HG03135 (cell line): ENCODE data around the gene LEKR1.
"Not testable (repeated sequence)": the region's sequence is repeated elsewhere in the genome, so short reads cannot be mapped to it uniquely, and the experiment has no call there.

Source experiments
- ATAC-seq: cut with Tn5 transposase; IDR thresholded peaks from one replicate; pipeline ENCODE4 v1.9.1; 2021; ENCODE audit warnings: mild to moderate bottlenecking, moderate library complexity; ENCODE audit not compliant: unreplicated experiment

Gene LEKR1

GRCh38 chr3:156897851-156898250 lies 71.7 kb downstream of the LEKR1 start:
- not testable (repeated sequence) for ATAC-seq

- ATAC-seq = no peak
Measured at GRCh38 chr3:156898296-156898880, 72.2 kb downstream of the LEKR1 start.

- no peak for ATAC-seq
Measured at GRCh38 chr3:156899951-156900350, 73.8 kb downstream of the LEKR1 start.

GRCh38 chr3:156902916-156903315 lies 76.8 kb downstream of the LEKR1 start:
- ATAC-seq = no peak

- ATAC-seq = no peak
Measured at GRCh38 chr3:156906275-156906674, 80.1 kb downstream of the LEKR1 start.

- no peak for ATAC-seq
Measured at GRCh38 chr3:156908398-156908797, 82.2 kb downstream of the LEKR1 start.

DNA sequence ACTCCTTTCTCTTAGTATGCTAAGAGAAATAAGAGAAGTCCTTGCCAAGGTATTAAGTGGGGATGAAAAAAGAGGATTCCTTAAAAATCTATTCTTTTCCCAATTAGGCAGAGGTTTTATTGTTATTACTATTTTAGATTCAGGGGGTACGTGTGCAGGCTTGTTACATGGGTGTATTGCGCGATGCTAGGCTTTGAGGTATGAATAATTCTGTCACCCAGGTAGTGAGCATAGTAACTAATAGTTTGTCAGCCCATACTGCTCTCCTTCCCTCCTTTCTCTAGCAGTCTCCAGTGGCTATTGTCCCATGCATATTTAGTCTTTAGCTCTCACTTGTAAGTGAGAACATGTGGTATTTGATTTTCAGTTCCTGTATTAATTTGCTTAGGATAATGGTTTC lies 83.9 kb downstream of the LEKR1 start:
- no peak for ATAC-seq

GRCh38 chr3:156910831-156911230 lies 84.7 kb downstream of the LEKR1 start:
- ATAC-seq = not testable (repeated sequence)

GRCh38 chr3:156914300-156914699 lies 88.1 kb downstream of the LEKR1 start:
- not testable (repeated sequence) for ATAC-seq

DNA sequence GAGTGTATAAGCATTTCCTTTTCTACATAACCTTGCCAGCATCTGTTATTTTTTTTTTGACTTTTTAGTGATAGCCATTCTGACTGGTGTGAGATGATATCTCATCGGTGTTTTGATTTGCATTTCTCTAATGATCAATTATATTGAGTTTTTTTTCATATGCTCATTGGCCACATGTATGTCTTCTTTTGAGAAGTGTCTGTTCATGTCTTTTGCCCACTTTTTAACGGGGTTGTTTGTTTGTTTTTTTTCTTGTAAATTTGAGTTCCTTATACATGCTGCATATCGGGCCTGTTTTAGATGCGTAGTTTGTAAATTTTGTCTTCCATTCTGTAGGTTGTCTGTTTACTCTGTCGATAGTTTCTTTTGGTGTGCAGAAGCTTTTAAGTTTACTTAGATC lies 89.2 kb downstream of the LEKR1 start:
- no peak for ATAC-seq

GRCh38 chr3:156918746-156919145 lies 92.6 kb downstream of the LEKR1 start:
- ATAC-seq = no peak

DNA sequence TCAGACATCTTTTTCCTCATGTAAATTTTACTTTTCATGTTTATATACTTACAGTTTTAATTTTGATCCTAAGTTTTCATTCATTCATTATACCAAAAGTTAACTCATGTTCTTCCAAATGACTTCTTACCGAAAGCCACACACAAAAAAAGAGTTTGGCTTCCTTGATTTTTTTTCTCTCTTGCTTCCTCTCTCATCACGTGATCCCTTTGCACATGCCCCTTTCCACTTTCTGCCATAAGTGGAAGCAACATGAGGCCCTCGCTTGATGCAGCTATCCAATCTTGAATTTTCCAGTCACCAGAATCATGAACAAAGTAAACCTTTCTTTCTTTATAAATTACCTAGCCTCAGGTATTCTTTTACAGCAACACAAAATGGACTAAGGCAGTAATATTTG lies 93.7 kb downstream of the LEKR1 start:
- no peak for ATAC-seq

DNA sequence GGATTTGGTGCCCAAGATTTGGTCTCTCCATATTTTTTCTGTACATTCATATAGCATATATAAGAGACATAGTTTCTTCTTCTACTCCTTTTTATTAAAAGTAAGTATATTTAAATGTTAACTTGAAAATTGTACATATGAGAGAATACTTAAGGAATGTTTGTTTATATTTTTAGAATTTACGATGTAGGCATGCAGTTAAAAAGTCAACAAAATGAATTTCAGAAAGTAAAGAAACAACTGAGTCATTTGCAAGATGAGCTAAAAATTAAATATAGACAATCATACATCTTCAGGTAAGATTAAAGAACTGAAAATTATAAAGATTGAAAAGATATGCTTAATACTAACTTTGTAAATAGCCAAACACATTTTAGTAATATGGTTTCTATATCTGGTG lies 94.2 kb downstream of the LEKR1 start:
- no peak for ATAC-seq

GRCh38 chr3:156923349-156923748 lies 97.2 kb downstream of the LEKR1 start:
- no peak for ATAC-seq

GRCh38 chr3:156938724-156939123 lies 112.6 kb downstream of the LEKR1 start:
- no peak for ATAC-seq

DNA sequence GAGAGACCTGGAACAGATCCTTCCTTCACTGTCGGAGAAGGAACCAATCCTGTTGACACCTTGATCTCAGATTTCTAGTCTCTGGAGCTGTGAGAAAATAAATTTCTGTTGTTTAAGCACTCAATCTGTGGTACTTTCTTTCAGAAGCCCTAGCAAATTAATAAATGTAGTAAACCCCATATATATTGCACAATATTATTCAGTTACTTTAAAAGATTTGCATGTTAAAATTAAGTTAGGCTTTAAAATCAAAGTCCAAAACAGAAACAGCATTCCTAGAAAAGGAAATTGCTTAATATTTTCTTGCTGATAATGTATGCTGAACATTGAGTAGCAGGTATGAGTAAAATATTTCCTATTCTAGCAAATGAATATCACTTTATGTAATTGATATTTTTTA lies 113.2 kb downstream of the LEKR1 start:
- no peak for ATAC-seq

DNA sequence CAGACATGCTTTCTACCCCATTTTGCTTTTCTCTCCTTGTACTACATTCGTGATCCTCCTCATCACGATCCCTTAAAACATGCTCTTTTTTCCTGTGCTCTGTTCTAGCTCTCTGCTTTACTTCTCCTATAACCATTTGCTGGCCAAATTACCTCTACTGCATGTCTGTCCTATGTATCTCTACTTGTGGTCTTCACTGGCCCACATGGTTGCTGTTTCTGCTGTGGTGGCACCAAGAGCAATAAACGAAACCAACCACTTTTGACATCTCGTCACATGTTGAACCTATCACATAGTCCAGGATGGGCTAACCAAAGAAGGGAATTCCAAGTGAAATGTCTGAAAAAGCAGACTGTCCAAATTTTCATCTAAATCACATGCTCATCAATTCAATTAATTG lies 115.2 kb downstream of the LEKR1 start:
- ATAC-seq = no peak

DNA sequence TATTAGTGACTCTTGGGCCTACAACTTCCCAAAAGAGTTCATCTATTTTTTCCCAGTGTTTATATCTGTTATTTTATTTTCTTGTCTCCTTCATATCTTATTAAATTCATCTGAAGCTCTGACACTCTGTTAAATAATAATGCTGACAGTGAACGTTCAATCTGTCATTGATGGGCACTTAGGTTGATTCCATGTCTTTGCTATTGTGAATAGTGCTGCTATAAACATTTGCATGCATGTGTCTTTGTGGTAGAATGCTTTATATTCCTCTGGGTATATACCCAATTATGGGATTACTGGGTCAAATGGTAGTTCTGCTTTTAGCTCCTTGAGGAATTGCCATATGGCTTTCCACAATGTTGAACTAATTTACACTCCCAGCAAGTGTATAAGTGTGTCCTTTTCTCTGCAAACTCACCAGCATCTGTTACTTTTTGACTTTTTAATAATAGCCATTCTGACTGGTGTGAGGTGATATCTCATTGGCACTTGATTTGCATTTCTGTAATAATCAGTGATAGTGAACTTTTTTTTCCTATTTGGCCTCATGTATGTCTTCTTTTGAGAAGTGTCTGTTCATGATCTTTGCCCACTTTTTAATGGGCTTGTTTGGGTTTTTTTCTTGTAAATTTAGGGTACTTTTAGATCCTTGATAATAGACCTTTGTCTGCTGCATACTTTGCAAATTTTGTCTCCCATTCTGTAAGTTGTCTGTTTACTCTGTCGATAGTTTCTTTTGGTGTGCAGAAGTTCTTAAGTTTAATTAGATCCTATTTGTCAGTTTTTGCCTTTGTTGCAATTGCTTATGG lies 122.5 kb downstream of the LEKR1 start:
- ATAC-seq = no peak

DNA sequence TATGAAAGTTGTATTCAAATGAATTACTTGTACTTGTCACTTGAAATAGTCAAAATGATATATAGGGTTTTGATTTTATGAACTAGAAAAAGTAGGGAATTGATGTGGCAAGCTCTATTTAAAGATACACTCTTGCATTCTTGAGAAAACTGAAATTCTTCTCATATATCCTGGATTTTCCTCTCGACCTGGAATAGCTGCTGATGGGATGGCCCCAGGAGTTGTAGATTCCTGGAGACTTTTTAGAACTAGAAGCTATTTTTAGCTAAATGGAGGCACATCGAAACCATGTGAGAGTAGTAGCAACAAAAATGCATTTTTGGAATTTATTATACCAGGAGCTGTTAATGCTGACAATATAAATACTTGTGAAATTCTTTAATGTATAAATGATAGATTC lies 125.9 kb downstream of the LEKR1 start:
- ATAC-seq = no peak

DNA sequence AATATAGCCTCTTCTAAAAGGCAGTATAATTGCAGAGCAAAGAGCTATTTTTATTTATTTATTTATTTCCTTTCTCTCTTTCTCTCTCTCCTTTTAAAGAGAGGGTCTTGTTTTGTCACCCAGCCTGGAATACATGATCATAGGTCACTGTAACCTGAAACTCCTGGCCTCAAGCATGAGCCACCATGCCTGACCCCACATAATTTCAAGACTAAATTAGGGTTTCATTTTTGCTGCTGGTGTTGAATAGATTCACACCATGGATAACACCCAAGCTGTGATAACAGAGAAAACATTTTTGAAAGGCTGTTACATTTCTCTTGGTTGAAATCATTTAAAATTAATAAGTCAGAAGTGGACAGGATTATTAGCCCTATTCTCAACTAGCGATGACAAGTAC lies 131.6 kb downstream of the LEKR1 start:
- peak; percentile 92 for ATAC-seq

- no peak for ATAC-seq
Measured at GRCh38 chr3:156963096-156963495, 136.9 kb downstream of the LEKR1 start.

GRCh38 chr3:156964577-156964976 lies 138.4 kb downstream of the LEKR1 start:
- no peak for ATAC-seq

DNA sequence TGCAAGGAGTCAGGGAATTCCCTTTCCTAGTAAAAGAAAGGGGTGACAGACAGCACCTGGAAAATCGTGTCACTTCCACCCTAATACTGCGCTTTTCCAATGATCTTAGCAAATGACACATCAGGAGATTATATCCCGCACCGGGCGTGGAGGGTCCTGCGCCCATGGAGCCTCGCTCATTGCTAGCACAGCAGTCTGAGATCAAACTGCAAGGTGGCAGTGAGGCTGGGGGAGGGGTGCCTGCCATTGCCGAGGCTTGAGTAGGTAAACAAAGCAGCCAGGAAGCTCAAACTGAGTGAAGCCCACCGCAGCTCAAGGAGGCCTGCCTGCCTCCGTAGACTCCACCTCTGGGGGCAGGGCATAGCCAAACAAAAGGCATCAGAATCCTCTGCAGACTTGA lies 140.2 kb downstream of the LEKR1 start:
- not testable (repeated sequence) for ATAC-seq
